ENCODE results near the gene RAE1.

GRCh38 chr20:57389695-57390603 is 38.9 kb downstream of the RAE1 start:
- TF ChIP-seq NFIC (IDR thresholded peaks at IDR 0.05) (no peak), EP300 (IDR thresholded peaks at IDR 0.05; ENCODE audit: borderline replicate concordance) (no peak), CEBPB (IDR thresholded peaks at IDR 0.05) (no peak), ZBTB7A (IDR thresholded peaks at IDR 0.05; ENCODE audit: low read depth) (0 out of 2 replicates have a peak, but pooled peaks have one; percentile 40), REST (IDR thresholded peaks at IDR 0.05; ENCODE audit: low read depth) (no peak), MAX (IDR thresholded peaks at IDR 0.05) (no peak), YY1 (IDR thresholded peaks at IDR 0.05; ENCODE audit: low read depth) (no peak), CREB1 (IDR thresholded peaks at IDR 0.05; ENCODE audit: low read depth) (no peak), TAF1 (IDR thresholded peaks at IDR 0.05; ENCODE audit: low read depth) (no peak), RAD21 (IDR thresholded peaks at IDR 0.05; ENCODE audit: low read depth) (no peak), TCF12 (IDR thresholded peaks at IDR 0.05; ENCODE audit: low read depth) (no peak), FOXM1 (IDR thresholded peaks at IDR 0.05; ENCODE audit: borderline replicate concordance, low read depth) (no peak), USF1 (IDR thresholded peaks at IDR 0.05) (no peak)
